HCT116 (cell line): Measurements from ENCODE around the gene HES6. TPM values are rescaled to one million over a fixed set of nuclear protein-coding genes. Genes with fewer than 3 reads are reported as not detected.

Experiments used
- ATAC-seq: fragments of 200-7000 bp; cut with Tn5 transposase; 2 replicates; pipeline ENCODE4 v1.9.1; 2020; ENCODE audit warnings: mild to moderate bottlenecking, moderate library complexity
- BruUV-seq: library from RNA; stranded (reverse); fragments of 400-500 nt; replicated peaks from 2 replicates; lab custom pipeline; 2021; lab: Mats Ljungman, UMichigan
- CTCF ChIA-PET: fragments of 300-600 bp; sonication (Branson Sonifier 250); formaldehyde crosslinking; loops from one replicate; lab custom pipeline; 2021; ENCODE audit warnings: antibody characterized with exemption; lab: Charles Lee
- POLR2A ChIA-PET: fragments of 300-600, 350-600 bp; sonication (Branson Sonifier 250); formaldehyde crosslinking; loops from one replicate; lab custom pipeline; 2021; ENCODE audit warnings: antibody characterized with exemption; lab: Charles Lee
- RAD21 ChIA-PET, 2 experiments: fragments of 300-600 bp; sonication (Branson Sonifier 250); formaldehyde crosslinking; loops; one replicate each; lab custom pipeline; 2023; ENCODE audit warnings: low total read pairs in 2 of 2; ENCODE audit not compliant: uncharacterized antibody in 2 of 2, unreplicated experiment in 2 of 2, low non-redundant PET in 1 of 2; lab: Charles Lee
- DNase-seq: peaks from one replicate; pipeline ENCODE4 v3.0.0-alpha.2; 2010; ENCODE audit warnings: low read depth, low spot score
- H2AFZ ChIP-seq: fragments of 200-600 bp; shearing (Covaris generic), sonication (generic); 2 replicates; pipeline ENCODE4 v1.6.1; 2017; ENCODE audit warnings: low read depth, mixed run types, mixed read lengths, antibody characterized with exemption, low read length; ENCODE audit not compliant: poor library complexity, severe bottlenecking
- H3K27ac ChIP-seq: 2 replicates; pipeline ENCODE4 v1.5.1; 2012; ENCODE audit warnings: low read depth, low read length
- H3K27me3 ChIP-seq: fragments of 200-600 bp; sonication (generic); 2 replicates; pipeline ENCODE4 v1.6.1; 2016; ENCODE audit warnings: mixed run types, low read length, mixed read lengths; ENCODE audit not compliant: insufficient read depth
- H3K36me3 ChIP-seq, 2 experiments: fragments of 200-500 bp in 1 of 2; fragments of 200-600 bp in 1 of 2; sonication (Bioruptor generic) in 1 of 2; sonication (generic) in 1 of 2; 2 replicates each; pipeline versions ENCODE4 v1.5.1 to v1.6.1; 2014 to 2016; ENCODE audit warnings: low read length in 2 of 2, inconsistent platforms in 1 of 2, mixed read lengths in 1 of 2, mixed run types in 1 of 2; ENCODE audit not compliant: insufficient read depth in 2 of 2, control insufficient read depth in 1 of 2
- H3K4me1 ChIP-seq, 2 experiments: fragments of 200-600 bp in 1 of 2; sonication (generic) in 1 of 2; 2 replicates each; pipeline versions ENCODE4 v1.5.1 to v1.6.1; 2012 to 2017; ENCODE audit warnings: low read length in 2 of 2, inconsistent platforms in 1 of 2, mild to moderate bottlenecking in 1 of 2, mixed read lengths in 1 of 2, mixed run types in 1 of 2, moderate library complexity in 1 of 2; ENCODE audit not compliant: insufficient read depth in 2 of 2, control insufficient read depth in 1 of 2
- H3K4me2 ChIP-seq: fragments of 200-600 bp; sonication (generic); 2 replicates; pipeline ENCODE4 v1.6.1; 2017; ENCODE audit warnings: mixed run types, low read length, mixed read lengths
- H3K4me3 ChIP-seq, 2 experiments: fragments of 200-600 bp in 1 of 2; sonication (generic) in 1 of 2; replicated peaks in 1 of 2; 2 replicates each; pipeline ENCODE4 v1.5.1; 2011 to 2016; ENCODE audit warnings: low read length in 2 of 2, control low read depth in 1 of 2, low read depth in 1 of 2, mild to moderate bottlenecking in 1 of 2, mixed read lengths in 1 of 2, mixed run types in 1 of 2
- H3K79me2 ChIP-seq: fragments of 200-600 bp; sonication (generic); 2 replicates; pipeline ENCODE4 v1.6.1; 2017; ENCODE audit warnings: mild to moderate bottlenecking, mixed run types, low read length, moderate library complexity, mixed read lengths; ENCODE audit not compliant: insufficient read depth
- H3K9ac ChIP-seq: fragments of 200-600 bp; sonication (generic); 2 replicates; pipeline ENCODE4 v1.6.1; 2016; ENCODE audit warnings: low read length, mixed read lengths
- H3K9me2 ChIP-seq: fragments of 200-600 bp; sonication (generic), shearing (Covaris generic); 2 replicates; pipeline ENCODE4 v1.6.1; 2017; ENCODE audit warnings: mixed run types, mild to moderate bottlenecking, moderate library complexity; ENCODE audit not compliant: insufficient read depth
- H3K9me3 ChIP-seq, 2 experiments: fragments of 200-500 bp in 1 of 2; fragments of 200-600 bp in 1 of 2; sonication (Bioruptor generic) in 1 of 2; sonication (generic) in 1 of 2; 2 replicates each; pipeline ENCODE4 v1.6.1; 2014 to 2017; ENCODE audit warnings: low read length in 2 of 2, mixed read lengths in 2 of 2, inconsistent platforms in 1 of 2, low read depth in 1 of 2, mild to moderate bottlenecking in 1 of 2, mixed run types in 1 of 2, moderate library complexity in 1 of 2; ENCODE audit not compliant: control insufficient read depth in 1 of 2, insufficient read depth in 1 of 2
- H4K20me1 ChIP-seq: fragments of 200-600 bp; sonication (generic), shearing (Covaris generic); 2 replicates; pipeline ENCODE4 v1.6.1; 2017; ENCODE audit warnings: mixed run types, mild to moderate bottlenecking, moderate library complexity; ENCODE audit not compliant: insufficient read depth
- CTCF ChIP-seq, 3 experiments: fragments of 200-600 bp in 1 of 3; sonication (generic) in 1 of 3; IDR thresholded peaks in 2 of 3; conservative IDR thresholded peaks in 1 of 3; 2 replicates each; pipeline ENCODE4 v1.5.1; 2012 to 2017; ENCODE audit warnings: low read depth in 2 of 3, low read length in 2 of 3, antibody characterized with exemption in 1 of 3, borderline replicate concordance in 1 of 3, control low read depth in 1 of 3, mild to moderate bottlenecking in 1 of 3, mixed read lengths in 1 of 3, mixed run types in 1 of 3, moderate library complexity in 1 of 3; ENCODE audit not compliant: insufficient read depth in 1 of 3
- EGR1 ChIP-seq: IDR thresholded peaks from 2 replicates; pipeline ENCODE4 v1.6.1; 2012; ENCODE audit warnings: low read depth
- ELF1 ChIP-seq: IDR thresholded peaks from 2 replicates; pipeline ENCODE4 v1.6.1; 2012; ENCODE audit warnings: low read depth, borderline replicate concordance
- EZH2phosphoT487 ChIP-seq: fragments of 200-600 bp; IDR thresholded peaks from 2 replicates; pipeline ENCODE4 v1.6.1; 2018; ENCODE audit warnings: antibody characterized with exemption, borderline replicate concordance
- MAX ChIP-seq: IDR thresholded peaks from 2 replicates; pipeline ENCODE4 v1.6.1; 2012
- POLR2AphosphoS5 ChIP-seq: IDR thresholded peaks from 2 replicates; pipeline ENCODE4 v1.6.1; 2011; ENCODE audit warnings: mild to moderate bottlenecking, low read depth, low read length, moderate library complexity
- SRF ChIP-seq: IDR thresholded peaks from 2 replicates; pipeline ENCODE4 v1.6.1; 2012; ENCODE audit warnings: low read depth
- ZFX ChIP-seq: fragments of 450-650 bp; IDR thresholded peaks from 2 replicates; pipeline ENCODE4 v1.6.1; 2017
- intact Hi-C: fragments of 100-400 bp; cut with micrococcal nuclease; formaldehyde crosslinking; loops from 2 replicates; pipeline ENCODE4 v1.10.0; 2022
- total RNA-seq: library from RNA; stranded (reverse); gene quantifications from one replicate; pipeline ENCODE4 v1.2.1, GENCODE V29; 2021; ENCODE audit not compliant: unreplicated experiment
- TF ChIP-seq, protein P1 (sequence below): IDR thresholded peaks from 2 replicates; pipeline ENCODE4 v1.6.1; 2011; ENCODE audit warnings: mild to moderate bottlenecking, low read length, moderate library complexity; ENCODE audit not compliant: insufficient replicate concordance; ENCODE audit errors: extremely low read depth
- TF ChIP-seq, protein P2 (sequence below): IDR thresholded peaks from 2 replicates; pipeline ENCODE4 v1.6.1; 2012; ENCODE audit warnings: low read depth

HES6 gene
- total RNA-seq, 1 experiment from 2014 or later = 47.8 TPM

- DNase-seq = no peak
- intact Hi-C loops = loop anchor here (10.0 kb wide), 1 partner anchor 81 kb away; no protein-coding TSS in a partner anchor
These were observed 14.4 kb upstream of the HES6 start for GRCh38 chr2:238254095-238254723.

More at GRCh38 chr2:238254095-238254723, 14.4 kb upstream of the HES6 start:
- peaks cover 0 to 18% of the 10 kb centered on the region in 2 experiments; a peak in 3 of 4 replicates for H3K36me3 ChIP-seq
- H3K9ac ChIP-seq = no peak overlapping the region
- H3K79me2 ChIP-seq = no peaks in the 10 kb centered on the region
- H3K27me3 ChIP-seq = no peaks in the 10 kb centered on the region
- no peak for ATAC-seq
- no peak overlapping the region for H3K4me3 ChIP-seq
- H2AFZ ChIP-seq = no peak overlapping the region
- no peaks in the 10 kb centered on the region for H3K9me2 ChIP-seq
- TF ChIP-seq POLR2AphosphoS5 = no peak
- no peak for TF ChIP-seq ZFX
- TF ChIP-seq ELF1 = no peak
- TF ChIP-seq EGR1 = no peak
- no peak for TF ChIP-seq MAX
- no peak for TF ChIP-seq SRF
- TF ChIP-seq, protein P1, sequence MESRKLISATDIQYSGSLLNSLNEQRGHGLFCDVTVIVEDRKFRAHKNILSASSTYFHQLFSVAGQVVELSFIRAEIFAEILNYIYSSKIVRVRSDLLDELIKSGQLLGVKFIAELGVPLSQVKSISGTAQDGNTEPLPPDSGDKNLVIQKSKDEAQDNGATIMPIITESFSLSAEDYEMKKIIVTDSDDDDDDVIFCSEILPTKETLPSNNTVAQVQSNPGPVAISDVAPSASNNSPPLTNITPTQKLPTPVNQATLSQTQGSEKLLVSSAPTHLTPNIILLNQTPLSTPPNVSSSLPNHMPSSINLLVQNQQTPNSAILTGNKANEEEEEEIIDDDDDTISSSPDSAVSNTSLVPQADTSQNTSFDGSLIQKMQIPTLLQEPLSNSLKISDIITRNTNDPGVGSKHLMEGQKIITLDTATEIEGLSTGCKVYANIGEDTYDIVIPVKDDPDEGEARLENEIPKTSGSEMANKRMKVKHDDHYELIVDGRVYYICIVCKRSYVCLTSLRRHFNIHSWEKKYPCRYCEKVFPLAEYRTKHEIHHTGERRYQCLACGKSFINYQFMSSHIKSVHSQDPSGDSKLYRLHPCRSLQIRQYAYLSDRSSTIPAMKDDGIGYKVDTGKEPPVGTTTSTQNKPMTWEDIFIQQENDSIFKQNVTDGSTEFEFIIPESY = no peak
- TF ChIP-seq, protein P2, sequence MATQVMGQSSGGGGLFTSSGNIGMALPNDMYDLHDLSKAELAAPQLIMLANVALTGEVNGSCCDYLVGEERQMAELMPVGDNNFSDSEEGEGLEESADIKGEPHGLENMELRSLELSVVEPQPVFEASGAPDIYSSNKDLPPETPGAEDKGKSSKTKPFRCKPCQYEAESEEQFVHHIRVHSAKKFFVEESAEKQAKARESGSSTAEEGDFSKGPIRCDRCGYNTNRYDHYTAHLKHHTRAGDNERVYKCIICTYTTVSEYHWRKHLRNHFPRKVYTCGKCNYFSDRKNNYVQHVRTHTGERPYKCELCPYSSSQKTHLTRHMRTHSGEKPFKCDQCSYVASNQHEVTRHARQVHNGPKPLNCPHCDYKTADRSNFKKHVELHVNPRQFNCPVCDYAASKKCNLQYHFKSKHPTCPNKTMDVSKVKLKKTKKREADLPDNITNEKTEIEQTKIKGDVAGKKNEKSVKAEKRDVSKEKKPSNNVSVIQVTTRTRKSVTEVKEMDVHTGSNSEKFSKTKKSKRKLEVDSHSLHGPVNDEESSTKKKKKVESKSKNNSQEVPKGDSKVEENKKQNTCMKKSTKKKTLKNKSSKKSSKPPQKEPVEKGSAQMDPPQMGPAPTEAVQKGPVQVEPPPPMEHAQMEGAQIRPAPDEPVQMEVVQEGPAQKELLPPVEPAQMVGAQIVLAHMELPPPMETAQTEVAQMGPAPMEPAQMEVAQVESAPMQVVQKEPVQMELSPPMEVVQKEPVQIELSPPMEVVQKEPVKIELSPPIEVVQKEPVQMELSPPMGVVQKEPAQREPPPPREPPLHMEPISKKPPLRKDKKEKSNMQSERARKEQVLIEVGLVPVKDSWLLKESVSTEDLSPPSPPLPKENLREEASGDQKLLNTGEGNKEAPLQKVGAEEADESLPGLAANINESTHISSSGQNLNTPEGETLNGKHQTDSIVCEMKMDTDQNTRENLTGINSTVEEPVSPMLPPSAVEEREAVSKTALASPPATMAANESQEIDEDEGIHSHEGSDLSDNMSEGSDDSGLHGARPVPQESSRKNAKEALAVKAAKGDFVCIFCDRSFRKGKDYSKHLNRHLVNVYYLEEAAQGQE = no peak
- no peak for TF ChIP-seq EZH2phosphoT487
- no peak for TF ChIP-seq CTCF (IDR thresholded peaks at IDR 0.05 in 2 of 3, conservative IDR thresholded peaks at IDR 0.05 in 1 of 3; ENCODE audit: borderline replicate concordance in 1 of 3, insufficient read depth in 1 of 3, low read depth in 2 of 3, low read length in 2 of 3)
- H3K4me2 ChIP-seq = no peak overlapping the region
- no TSS peak for BruUV-seq
- no peaks in the 10 kb centered on the region; the same call in 1 of the 2 replicates for H4K20me1 ChIP-seq
- no peaks in the 10 kb centered on the region for H3K9me3 ChIP-seq
- ChIA-PET RAD21 (no interaction called here), POLR2A (no interaction called here), CTCF (no interaction called here)
- no peaks in the 10 kb centered on the region for H3K4me1 ChIP-seq
- H3K27ac ChIP-seq = no peak overlapping the region
